Prostate gland (tissue), 2 donors: Measurements from ENCODE around the gene DRG1.

Experiments used
- POLR2A ChIP-seq: fragments of 450-650 bp; IDR thresholded peaks from one replicate; pipeline ENCODE4 v1.6.1; 2016; ENCODE audit warnings: antibody characterized with exemption, mild to moderate bottlenecking
- TF ChIP-seq, protein P1 (sequence below), 4 experiments: fragments of 200-600 bp in 2 of 4; fragments of 450-650 bp in 2 of 4; sonication (generic) in 2 of 4; IDR thresholded peaks; 1 replicate in 3 of 4; 2 replicates in 1 of 4; pipeline ENCODE4 v1.5.1; 2016 to 2019; ENCODE audit warnings: antibody characterized with exemption in 4 of 4, mild to moderate bottlenecking in 2 of 4, moderate library complexity in 2 of 4

DNA sequence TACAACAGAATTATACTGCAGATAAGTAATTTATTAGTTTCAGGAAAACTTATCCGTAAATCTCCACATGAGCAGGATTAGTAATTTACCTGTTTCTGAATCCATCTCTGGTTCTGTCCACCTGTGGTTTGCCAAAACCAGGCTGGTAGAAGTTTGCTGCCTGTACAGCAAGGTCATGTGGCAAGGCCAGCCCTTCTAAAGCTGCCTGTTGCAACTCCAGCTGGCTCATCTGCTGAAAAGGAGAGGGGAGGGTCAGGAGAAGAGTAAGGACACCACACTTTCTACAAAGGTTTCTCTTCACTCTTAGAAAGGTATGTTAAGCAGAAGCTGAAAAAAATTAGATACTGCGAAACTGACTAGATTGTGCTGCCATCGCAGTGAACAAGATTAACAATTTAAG lies 47.9 kb downstream of the DRG1 start:
- TF ChIP-seq, protein P1, sequence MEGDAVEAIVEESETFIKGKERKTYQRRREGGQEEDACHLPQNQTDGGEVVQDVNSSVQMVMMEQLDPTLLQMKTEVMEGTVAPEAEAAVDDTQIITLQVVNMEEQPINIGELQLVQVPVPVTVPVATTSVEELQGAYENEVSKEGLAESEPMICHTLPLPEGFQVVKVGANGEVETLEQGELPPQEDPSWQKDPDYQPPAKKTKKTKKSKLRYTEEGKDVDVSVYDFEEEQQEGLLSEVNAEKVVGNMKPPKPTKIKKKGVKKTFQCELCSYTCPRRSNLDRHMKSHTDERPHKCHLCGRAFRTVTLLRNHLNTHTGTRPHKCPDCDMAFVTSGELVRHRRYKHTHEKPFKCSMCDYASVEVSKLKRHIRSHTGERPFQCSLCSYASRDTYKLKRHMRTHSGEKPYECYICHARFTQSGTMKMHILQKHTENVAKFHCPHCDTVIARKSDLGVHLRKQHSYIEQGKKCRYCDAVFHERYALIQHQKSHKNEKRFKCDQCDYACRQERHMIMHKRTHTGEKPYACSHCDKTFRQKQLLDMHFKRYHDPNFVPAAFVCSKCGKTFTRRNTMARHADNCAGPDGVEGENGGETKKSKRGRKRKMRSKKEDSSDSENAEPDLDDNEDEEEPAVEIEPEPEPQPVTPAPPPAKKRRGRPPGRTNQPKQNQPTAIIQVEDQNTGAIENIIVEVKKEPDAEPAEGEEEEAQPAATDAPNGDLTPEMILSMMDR (IDR thresholded peaks at IDR 0.05): no peak
- no peak for TF ChIP-seq POLR2A
